GM12865 (cell line): Measurements from ENCODE around the gene ASCL2.

Source experiments
- DNase-seq: peaks from one replicate; pipeline ENCODE4 v3.0.0; 2010; ENCODE audit warnings: low read depth
- H3K4me3 ChIP-seq: 2 replicates; pipeline ENCODE4 v1.5.1; 2011; ENCODE audit warnings: mild to moderate bottlenecking, low read depth, low read length, control low read depth
- TF ChIP-seq, protein P1 (sequence below): IDR thresholded peaks from 2 replicates; pipeline ENCODE4 v1.5.1; 2011; ENCODE audit warnings: low read length, control low read depth, low read depth, inconsistent platforms; ENCODE audit not compliant: insufficient read depth; ENCODE audit errors: missing control alignments

Gene ASCL2

DNA sequence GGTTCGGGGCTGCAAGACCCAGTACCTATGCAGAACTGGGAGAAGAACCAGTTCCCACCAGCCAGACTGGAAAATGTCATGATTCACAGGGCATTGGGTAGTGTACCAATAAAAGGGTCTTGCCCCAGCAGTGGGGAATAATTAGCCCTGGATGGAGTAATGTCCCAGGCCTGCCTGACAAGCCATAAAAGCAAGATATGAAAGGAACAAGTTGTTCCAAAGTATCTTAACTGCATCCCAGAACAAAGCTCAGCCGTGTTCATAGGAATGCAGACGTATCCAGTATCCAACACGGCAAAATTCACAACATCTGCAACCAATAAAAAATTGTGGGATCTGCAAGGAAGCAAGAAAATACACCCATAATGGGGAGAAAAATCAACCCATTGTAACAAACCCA is 47.9 kb downstream of the ASCL2 start:
- TF ChIP-seq, protein P1, sequence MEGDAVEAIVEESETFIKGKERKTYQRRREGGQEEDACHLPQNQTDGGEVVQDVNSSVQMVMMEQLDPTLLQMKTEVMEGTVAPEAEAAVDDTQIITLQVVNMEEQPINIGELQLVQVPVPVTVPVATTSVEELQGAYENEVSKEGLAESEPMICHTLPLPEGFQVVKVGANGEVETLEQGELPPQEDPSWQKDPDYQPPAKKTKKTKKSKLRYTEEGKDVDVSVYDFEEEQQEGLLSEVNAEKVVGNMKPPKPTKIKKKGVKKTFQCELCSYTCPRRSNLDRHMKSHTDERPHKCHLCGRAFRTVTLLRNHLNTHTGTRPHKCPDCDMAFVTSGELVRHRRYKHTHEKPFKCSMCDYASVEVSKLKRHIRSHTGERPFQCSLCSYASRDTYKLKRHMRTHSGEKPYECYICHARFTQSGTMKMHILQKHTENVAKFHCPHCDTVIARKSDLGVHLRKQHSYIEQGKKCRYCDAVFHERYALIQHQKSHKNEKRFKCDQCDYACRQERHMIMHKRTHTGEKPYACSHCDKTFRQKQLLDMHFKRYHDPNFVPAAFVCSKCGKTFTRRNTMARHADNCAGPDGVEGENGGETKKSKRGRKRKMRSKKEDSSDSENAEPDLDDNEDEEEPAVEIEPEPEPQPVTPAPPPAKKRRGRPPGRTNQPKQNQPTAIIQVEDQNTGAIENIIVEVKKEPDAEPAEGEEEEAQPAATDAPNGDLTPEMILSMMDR: no peak
- H3K4me3 ChIP-seq: no peak overlapping the region
- DNase-seq: no peak

DNA sequence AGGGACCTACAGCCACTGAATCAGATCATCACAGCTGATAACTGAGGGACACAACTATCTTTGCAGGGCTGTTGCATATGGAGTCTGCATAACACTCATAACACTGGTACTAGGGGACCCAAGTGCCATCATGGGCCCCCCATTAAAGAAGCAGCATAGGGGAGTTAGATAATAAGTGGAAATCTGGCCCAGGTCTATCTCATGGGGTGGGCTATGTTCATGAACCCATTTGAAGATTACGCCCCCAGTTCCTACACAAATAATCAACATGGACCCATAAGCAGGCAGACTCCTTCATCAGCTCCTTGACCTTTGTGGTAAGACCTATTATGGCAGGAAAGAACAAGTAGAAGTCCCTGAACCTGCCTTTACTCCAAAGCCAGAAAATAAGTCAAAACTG is 48.8 kb downstream of the ASCL2 start:
- no peak overlapping the region for H3K4me3 ChIP-seq
- TF ChIP-seq, protein P1: no peak
- no peak for DNase-seq

DNA sequence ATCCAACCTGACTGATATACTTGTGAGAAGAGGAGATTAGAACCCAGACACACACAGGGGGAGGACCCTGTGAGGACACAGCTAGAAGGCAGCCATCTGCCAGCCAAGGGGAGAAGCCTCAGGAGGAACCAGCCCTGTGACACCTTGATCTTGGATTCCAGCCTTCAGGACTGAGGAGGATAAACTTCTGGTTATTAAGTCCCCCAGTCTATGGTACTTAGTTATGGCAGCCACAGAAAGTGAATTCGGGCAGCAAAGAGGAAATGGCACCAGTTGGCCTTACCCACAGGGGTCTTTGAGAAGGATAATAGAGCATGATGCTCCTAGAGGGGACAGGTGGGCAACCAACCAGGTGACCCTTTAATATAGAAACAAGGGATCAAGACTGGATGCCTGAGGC is 49.4 kb downstream of the ASCL2 start:
- no peak for DNase-seq
- TF ChIP-seq, protein P1: no peak

DNA sequence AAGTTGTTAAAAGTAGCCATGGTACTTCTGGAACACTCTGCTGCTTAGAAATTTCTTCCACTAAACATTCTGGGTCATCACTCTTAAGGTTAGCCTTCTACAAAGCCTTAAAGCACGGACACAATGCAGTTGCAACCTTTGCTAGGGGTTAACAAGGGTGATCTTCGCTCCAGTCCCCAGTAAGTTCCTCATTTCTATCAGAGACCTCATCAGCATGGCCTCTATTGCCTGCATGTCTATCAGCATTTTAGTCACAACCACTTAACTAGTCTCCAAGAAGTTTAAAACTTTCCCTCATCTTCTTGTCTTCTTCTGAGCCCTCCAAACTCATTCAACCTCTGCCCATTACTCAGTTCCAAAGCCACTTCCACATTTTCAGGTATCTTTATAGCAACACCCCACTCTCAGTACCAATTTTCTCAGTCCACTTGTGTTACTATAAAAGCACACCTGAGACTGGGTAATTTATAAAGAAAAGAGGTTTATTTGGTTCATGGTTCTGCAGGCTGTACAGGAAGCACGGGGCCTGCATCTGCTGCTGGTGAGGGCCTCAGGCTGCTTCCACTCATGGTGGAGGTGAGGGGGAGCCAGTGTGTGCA is 50.1 kb downstream of the ASCL2 start:
- TF ChIP-seq, protein P1: no peak
- no peak for DNase-seq

More for the DNA sequence above, 49.4 kb downstream of the ASCL2 start:
- H3K4me3 ChIP-seq: no peak overlapping the region

DNA sequence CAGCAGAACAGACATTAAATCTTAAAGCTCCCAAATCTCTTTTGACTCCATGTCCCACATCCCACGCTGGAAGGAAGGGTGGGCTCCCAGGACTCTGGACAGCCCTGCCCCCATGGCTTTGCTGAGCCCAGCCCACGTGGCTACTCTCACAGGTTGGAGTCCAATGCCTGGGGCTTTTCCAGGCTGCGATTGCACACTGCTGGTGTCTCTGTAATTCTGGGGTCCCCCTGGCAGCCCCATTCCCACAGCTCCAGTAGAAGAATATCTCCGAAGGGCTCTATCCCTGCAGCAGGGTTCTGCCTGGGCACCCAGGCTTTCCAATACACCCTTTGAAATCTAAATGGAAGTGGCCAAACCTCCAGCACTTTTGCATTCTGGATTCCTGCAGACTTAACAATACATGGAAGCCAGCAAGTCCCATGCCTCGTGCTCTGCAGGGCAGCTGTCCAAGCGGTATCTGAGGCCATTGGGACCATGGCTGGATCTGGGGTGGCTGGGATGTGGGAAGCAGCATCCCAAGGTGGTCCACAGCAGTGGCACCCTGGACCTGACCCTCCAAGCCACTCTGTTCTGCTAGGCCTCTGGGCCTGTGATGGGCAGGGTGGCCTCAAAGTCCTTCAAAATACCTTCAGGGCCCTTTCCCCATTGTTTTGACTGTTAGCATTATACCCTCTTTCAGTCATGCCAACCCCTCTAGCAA is 50.9 kb downstream of the ASCL2 start:
- DNase-seq: no peak
- TF ChIP-seq, protein P1: no peak
- no peak overlapping the region for H3K4me3 ChIP-seq

More for the DNA sequence above, 50.1 kb downstream of the ASCL2 start:
- H3K4me3 ChIP-seq: no peak overlapping the region
